Sigmoid colon (tissue), 7 donors: ENCODE data around the gene PTPRD. TPM values are rescaled to one million over a fixed set of nuclear protein-coding genes. Genes with fewer than 3 reads are reported as not detected.

Source experiments
- DNase-seq: peaks from one replicate; pipeline ENCODE4 v3.0.0-alpha.2; 2019
- H3K27ac ChIP-seq, 4 donors: fragments of 200-600 bp; sonication (generic); one replicate each; pipeline ENCODE4 v1.5.1; 2016 to 2019; ENCODE audit warnings: mild to moderate bottlenecking in 1 of 4
- H3K27me3 ChIP-seq, 3 donors: fragments of 200-600 bp; sonication (generic); one replicate each; pipeline ENCODE4 v1.5.1; 2019; ENCODE audit warnings: mild to moderate bottlenecking in 1 of 3
- H3K36me3 ChIP-seq, 4 donors: fragments of 200-600 bp; sonication (generic); one replicate each; pipeline ENCODE4 v1.5.1; 2016 to 2019
- H3K4me1 ChIP-seq, 4 donors: fragments of 200-600 bp; sonication (generic); one replicate each; pipeline ENCODE4 v1.5.1; 2017 to 2019
- H3K4me3 ChIP-seq, 4 donors: fragments of 200-600 bp; sonication (generic); one replicate each; pipeline ENCODE4 v1.5.1; 2017 to 2019; ENCODE audit warnings: mild to moderate bottlenecking in 2 of 4, moderate library complexity in 1 of 4
- H3K9me3 ChIP-seq, 4 donors: fragments of 200-600 bp in 3 of 4; sonication (generic) in 3 of 4; one replicate each; pipeline versions ENCODE4 v1.5.1 to v1.6.1; 2013 to 2019
- EP300 ChIP-seq, 4 donors: sonication (generic); formaldehyde crosslinking; IDR thresholded peaks; one replicate each; pipeline ENCODE4 v1.6.1; 2017; ENCODE audit warnings: antibody characterized with exemption in 4 of 4
- POLR2A ChIP-seq, 2 donors: fragments of 450-650 bp; IDR thresholded peaks; one replicate each; pipeline ENCODE4 v1.6.1; 2016; ENCODE audit warnings: antibody characterized with exemption in 2 of 2, mild to moderate bottlenecking in 2 of 2, moderate library complexity in 2 of 2
- POLR2AphosphoS5 ChIP-seq, 4 donors: sonication (generic); formaldehyde crosslinking; IDR thresholded peaks; one replicate each; pipeline ENCODE4 v1.6.1; 2017; ENCODE audit warnings: antibody characterized with exemption in 4 of 4
- WGBS, 2 donors: extraction: QIAGEN DNeasy Blood & Tissue Kit; methylation state at CpG; one replicate each; pipeline ENCODE4 v1.1.7; 2013; 5-methylcytosine and 5-hydroxymethylcytosine counted together
- intact Hi-C: fragments of 100-400 bp; cut with DNase I; formaldehyde crosslinking; loops from one replicate; pipeline ENCODE4 v1.15.1; 2023
- polyA plus RNA-seq, 3 donors: library from polyadenylated mRNA; stranded (reverse); fragments of 200-250 nt; gene quantifications; one replicate each; pipeline ENCODE4 v1.2.3, GENCODE V29; 2013
- total RNA-seq, 4 donors: library from RNA; depleted of rRNA; stranded (reverse); fragments of >200 nt; gene quantifications; one replicate each; pipeline ENCODE4 v1.1.0, GENCODE V29; 2016
- TF ChIP-seq, protein P1 (sequence below), 4 experiments: fragments of 450-650 bp in 3 of 4; fragments of 200-600 bp in 1 of 4; IDR thresholded peaks; one replicate each; pipeline ENCODE4 v1.5.1; 2016 to 2019; ENCODE audit warnings: antibody characterized with exemption in 4 of 4, mild to moderate bottlenecking in 3 of 4, moderate library complexity in 2 of 4
- donor health status: healthy with polysubstance abuse.
- donor health status: Bipolar disorder and iron deficiency.
- donor health status: healthy.

The PTPRD gene
- total and polyA plus RNA-seq, 7 donors: 1.2 to 18.3 (median 6.3) TPM

DNA sequence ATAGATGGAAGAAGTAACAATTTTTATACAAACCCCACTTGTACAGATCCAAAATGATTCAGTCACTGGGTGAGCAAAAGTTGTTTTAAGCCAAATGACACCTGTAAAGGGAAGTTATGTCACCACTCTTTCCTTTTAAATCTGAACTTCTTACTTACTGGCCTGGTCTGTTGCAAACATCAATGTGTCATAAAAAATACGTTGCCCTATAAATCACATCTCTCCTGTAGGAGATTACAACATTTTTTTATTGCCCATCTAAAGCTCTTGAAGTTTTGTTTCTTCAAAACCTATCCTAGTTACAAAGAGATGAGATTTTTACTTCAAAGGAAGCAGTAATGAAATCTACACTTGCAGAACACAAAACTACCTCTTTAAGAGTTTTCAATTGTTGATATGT lies 1725.4 kb downstream of the PTPRD start:
- DNase-seq: no peak
- Histone ChIP-seq H3K4me1 (no peaks in the 10 kb centered on the region), H3K4me3 (no peak overlapping the region), H3K9me3 (no peaks in the 10 kb centered on the region), H3K36me3 (no peaks in the 10 kb centered on the region), H3K27me3 (no peaks in the 10 kb centered on the region), H3K27ac (no peak overlapping the region)
- no peak for TF ChIP-seq EP300 (IDR thresholded peaks at IDR 0.05)
- no peak for TF ChIP-seq POLR2AphosphoS5 (IDR thresholded peaks at IDR 0.05)
- no peak for TF ChIP-seq POLR2A (IDR thresholded peaks at IDR 0.05)
- TF ChIP-seq, protein P1, sequence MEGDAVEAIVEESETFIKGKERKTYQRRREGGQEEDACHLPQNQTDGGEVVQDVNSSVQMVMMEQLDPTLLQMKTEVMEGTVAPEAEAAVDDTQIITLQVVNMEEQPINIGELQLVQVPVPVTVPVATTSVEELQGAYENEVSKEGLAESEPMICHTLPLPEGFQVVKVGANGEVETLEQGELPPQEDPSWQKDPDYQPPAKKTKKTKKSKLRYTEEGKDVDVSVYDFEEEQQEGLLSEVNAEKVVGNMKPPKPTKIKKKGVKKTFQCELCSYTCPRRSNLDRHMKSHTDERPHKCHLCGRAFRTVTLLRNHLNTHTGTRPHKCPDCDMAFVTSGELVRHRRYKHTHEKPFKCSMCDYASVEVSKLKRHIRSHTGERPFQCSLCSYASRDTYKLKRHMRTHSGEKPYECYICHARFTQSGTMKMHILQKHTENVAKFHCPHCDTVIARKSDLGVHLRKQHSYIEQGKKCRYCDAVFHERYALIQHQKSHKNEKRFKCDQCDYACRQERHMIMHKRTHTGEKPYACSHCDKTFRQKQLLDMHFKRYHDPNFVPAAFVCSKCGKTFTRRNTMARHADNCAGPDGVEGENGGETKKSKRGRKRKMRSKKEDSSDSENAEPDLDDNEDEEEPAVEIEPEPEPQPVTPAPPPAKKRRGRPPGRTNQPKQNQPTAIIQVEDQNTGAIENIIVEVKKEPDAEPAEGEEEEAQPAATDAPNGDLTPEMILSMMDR (IDR thresholded peaks at IDR 0.05): no peak
- intact Hi-C loops: no loop called here
- 5 to 21% methylated on average over 1 of the region's 1 CpG for whole genome bisulfite sequencing, 2 donors

DNA sequence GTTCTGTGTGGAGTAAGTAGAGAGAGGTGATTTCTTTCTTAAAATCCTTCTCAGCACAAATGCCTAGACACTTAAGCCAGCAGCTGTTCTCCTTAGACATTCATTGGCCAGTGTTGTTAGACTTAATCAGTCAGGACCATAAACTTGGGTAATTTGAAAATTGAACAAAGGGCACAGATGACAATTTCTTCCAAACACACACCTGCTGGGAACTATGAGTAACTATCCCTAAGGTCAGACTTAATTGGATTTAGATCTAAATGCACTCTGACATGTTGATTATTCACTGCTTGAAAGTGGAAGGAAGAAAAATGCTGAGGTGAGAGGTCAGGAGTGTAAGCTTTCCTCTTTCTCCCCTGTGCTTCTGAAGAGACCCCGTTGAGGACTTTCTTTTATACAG lies 1729.5 kb downstream of the PTPRD start:
- DNase-seq: no peak
- Histone ChIP-seq H3K27ac (no peak overlapping the region), H3K36me3 (no peaks in the 10 kb centered on the region), H3K4me3 (no peak overlapping the region), H3K9me3 (no peaks in the 10 kb centered on the region), H3K4me1 (no peaks in the 10 kb centered on the region), H3K27me3 (no peaks in the 10 kb centered on the region)
- TF ChIP-seq, protein P1 (IDR thresholded peaks at IDR 0.05): no peak
- TF ChIP-seq POLR2A (IDR thresholded peaks at IDR 0.05) (no peak), POLR2AphosphoS5 (IDR thresholded peaks at IDR 0.05) (no peak), EP300 (IDR thresholded peaks at IDR 0.05) (no peak)
- WGBS, 2 donors: 5 to 51% methylated on average over 1 of the region's 1 CpG
- intact Hi-C loops: no loop called here

DNA sequence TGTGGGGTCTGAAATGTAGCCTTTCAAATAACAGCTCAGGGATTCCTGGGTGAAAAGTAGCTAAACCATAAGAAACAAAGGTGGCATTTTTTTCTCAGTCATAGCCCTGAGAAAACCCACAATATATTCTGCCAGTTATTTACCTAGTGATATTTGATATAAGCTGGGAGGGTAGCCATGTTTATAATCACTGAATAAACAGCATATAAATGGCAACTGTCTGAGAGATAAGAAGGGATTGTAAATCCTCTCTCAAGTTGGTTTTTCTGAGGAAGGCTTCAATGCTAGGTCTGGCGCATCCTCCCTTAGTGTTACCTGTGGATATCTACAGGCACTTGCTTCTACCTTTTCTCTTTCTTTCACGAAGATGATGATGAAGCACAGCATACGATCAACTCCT lies 1732.7 kb downstream of the PTPRD start:
- no peak overlapping the region for H3K27ac ChIP-seq
- intact Hi-C loops: no loop called here
- no peaks in the 10 kb centered on the region for H3K36me3 ChIP-seq
- H3K27me3 ChIP-seq: no peaks in the 10 kb centered on the region
- WGBS, 2 donors: 12 to 59% methylated on average over 3 of the region's 3 CpGs
- DNase-seq: no peak
- no peaks in the 10 kb centered on the region for H3K9me3 ChIP-seq
- no peak overlapping the region for H3K4me3 ChIP-seq
- no peaks in the 10 kb centered on the region for H3K4me1 ChIP-seq
- TF ChIP-seq POLR2A (IDR thresholded peaks at IDR 0.05) (no peak), EP300 (IDR thresholded peaks at IDR 0.05) (no peak), POLR2AphosphoS5 (IDR thresholded peaks at IDR 0.05) (no peak)
- TF ChIP-seq, protein P1 (IDR thresholded peaks at IDR 0.05): no peak

DNA sequence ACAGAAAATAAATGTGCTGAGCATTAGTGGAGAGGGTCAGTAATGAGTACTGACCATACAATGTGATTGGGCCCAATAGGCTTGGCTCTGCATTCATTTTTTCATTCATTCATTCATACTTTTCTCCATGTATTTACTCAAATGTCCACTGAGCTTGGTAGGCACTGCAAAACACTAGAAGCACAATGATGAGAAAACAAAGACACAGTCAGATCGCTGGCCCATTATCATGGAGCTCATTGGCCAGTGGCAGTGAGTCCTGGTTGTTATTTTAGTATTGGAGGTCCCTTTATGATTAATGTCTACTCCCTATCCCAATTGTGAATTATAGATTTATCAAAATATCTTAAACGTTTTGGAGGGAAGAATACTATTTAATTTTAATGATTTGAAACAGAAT lies 1733.5 kb downstream of the PTPRD start:
- Histone ChIP-seq H3K9me3 (no peaks in the 10 kb centered on the region), H3K27me3 (no peaks in the 10 kb centered on the region), H3K27ac (no peak overlapping the region), H3K4me3 (no peak overlapping the region), H3K4me1 (no peaks in the 10 kb centered on the region), H3K36me3 (no peaks in the 10 kb centered on the region)
- intact Hi-C loops: no loop called here
- WGBS, 2 donors: 49 to 72% methylated on average over 2 of the region's 2 CpGs
- TF ChIP-seq, protein P1 (IDR thresholded peaks at IDR 0.05): no peak
- TF ChIP-seq EP300 (IDR thresholded peaks at IDR 0.05) (no peak), POLR2AphosphoS5 (IDR thresholded peaks at IDR 0.05) (no peak), POLR2A (IDR thresholded peaks at IDR 0.05) (no peak)
- DNase-seq: no peak

DNA sequence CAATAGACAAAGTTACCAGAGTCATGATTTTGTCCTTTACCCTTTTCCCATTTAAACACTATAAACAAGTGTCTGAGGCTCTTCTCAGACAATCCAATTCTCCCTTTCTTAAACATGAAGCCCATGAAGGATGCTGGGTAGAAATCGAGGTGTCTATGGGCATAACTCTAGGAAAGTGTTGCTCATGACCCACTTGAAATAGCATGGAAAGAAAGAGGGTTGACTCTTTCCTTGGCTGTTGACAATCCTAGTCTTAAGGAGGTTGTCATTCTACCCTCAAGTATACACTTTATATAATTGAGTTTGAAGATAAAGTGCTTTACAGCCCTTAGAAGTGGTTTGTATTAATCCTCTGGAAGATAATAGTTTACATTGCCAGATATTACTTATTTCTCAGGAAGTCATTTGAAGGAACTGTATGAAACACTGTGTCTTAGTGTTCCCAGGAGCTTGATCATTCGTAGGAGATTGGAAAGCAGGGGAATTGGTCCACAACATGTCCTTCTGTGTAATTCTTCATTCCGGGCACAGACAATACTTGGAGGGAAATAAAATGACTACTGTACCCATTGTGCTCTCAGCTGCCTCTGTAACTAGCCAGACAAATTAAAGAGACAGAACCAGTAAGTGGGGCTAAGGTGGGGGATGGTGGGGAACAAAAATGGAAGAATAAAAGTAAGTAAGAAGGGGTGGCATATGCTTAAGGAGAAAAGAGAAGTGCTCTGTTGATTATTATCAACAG lies 1734.9 kb downstream of the PTPRD start:
- intact Hi-C loops: no loop called here
- TF ChIP-seq POLR2A (IDR thresholded peaks at IDR 0.05): no peak
- TF ChIP-seq, protein P1 (IDR thresholded peaks at IDR 0.05): no peak
- no peak for TF ChIP-seq EP300 (IDR thresholded peaks at IDR 0.05)
- TF ChIP-seq POLR2AphosphoS5 (IDR thresholded peaks at IDR 0.05): no peak
- DNase-seq: no peak
- Histone ChIP-seq H3K9me3 (no peaks in the 10 kb centered on the region), H3K36me3 (no peaks in the 10 kb centered on the region), H3K27ac (no peak overlapping the region), H3K27me3 (no peaks in the 10 kb centered on the region), H3K4me3 (no peak overlapping the region), H3K4me1 (no peaks in the 10 kb centered on the region)
- WGBS, 2 donors: 41 to 69% methylated on average over 3 of the region's 3 CpGs
